Activated CD8-positive, alpha-beta T cell treated with anti-CD3 and anti-CD28 coated beads, Interleukin-2, amount 10 ng/mL, durations not matched to agents 7 days and 5 days (primary cell): ENCODE results near the gene RPS6KA4. TPM values are rescaled to one million over a fixed set of nuclear protein-coding genes. Genes with fewer than 3 reads are reported as not detected.
"Not testable (repeated sequence)": the region's sequence is repeated elsewhere in the genome, so short reads cannot be mapped to it uniquely, and the experiment has no call there.

ENCODE experiments used
- ATAC-seq: fragments of 150-1000 bp; cut with Tn5 transposase; one replicate; pipeline ENCODE4 v1.10.0; 2021; ENCODE audit warnings: moderate library complexity
- CTCF ChIA-PET: fragments of 350-600 bp; sonication (Branson Sonifier 250); formaldehyde crosslinking; loops from one replicate; lab custom pipeline; 2021; ENCODE audit warnings: antibody characterized with exemption; lab: Charles Lee
- POLR2A ChIA-PET: fragments of 350-600 bp; sonication (Branson Sonifier 250); formaldehyde crosslinking; loops from one replicate; lab custom pipeline; 2021; ENCODE audit warnings: antibody characterized with exemption; lab: Charles Lee
- DNase-seq: peaks from one replicate; pipeline ENCODE4 v3.0.0-alpha.2; 2020
- H3K27ac Mint-ChIP-seq: one replicate; pipeline ENCODE4 v1.8.0; 2021; ENCODE audit warnings: mild to moderate bottlenecking, mixed read lengths
- H3K27me3 Mint-ChIP-seq: one replicate; pipeline ENCODE4 v1.8.0; 2021; ENCODE audit warnings: low read depth, mixed read lengths
- H3K36me3 Mint-ChIP-seq: one replicate; pipeline ENCODE4 v1.8.0; 2021; ENCODE audit warnings: low read depth, mixed read lengths
- H3K4me1 Mint-ChIP-seq: one replicate; pipeline ENCODE4 v1.8.0; 2021; ENCODE audit warnings: low read depth, mixed read lengths
- H3K4me3 Mint-ChIP-seq: one replicate; pipeline ENCODE4 v1.8.0; 2021; ENCODE audit warnings: mild to moderate bottlenecking, mixed read lengths
- H3K9me3 Mint-ChIP-seq: one replicate; pipeline ENCODE4 v1.8.0; 2022; ENCODE audit warnings: mixed read lengths; ENCODE audit not compliant: insufficient read depth
- total RNA-seq, 2 experiments: library from RNA; stranded (reverse); gene quantifications; one replicate each; pipeline ENCODE4 v1.2.3, GENCODE V29; 2021

RPS6KA4 gene
- total RNA-seq = 10 to 100 TPM; 39.0 to 42.3 TPM

DNA sequence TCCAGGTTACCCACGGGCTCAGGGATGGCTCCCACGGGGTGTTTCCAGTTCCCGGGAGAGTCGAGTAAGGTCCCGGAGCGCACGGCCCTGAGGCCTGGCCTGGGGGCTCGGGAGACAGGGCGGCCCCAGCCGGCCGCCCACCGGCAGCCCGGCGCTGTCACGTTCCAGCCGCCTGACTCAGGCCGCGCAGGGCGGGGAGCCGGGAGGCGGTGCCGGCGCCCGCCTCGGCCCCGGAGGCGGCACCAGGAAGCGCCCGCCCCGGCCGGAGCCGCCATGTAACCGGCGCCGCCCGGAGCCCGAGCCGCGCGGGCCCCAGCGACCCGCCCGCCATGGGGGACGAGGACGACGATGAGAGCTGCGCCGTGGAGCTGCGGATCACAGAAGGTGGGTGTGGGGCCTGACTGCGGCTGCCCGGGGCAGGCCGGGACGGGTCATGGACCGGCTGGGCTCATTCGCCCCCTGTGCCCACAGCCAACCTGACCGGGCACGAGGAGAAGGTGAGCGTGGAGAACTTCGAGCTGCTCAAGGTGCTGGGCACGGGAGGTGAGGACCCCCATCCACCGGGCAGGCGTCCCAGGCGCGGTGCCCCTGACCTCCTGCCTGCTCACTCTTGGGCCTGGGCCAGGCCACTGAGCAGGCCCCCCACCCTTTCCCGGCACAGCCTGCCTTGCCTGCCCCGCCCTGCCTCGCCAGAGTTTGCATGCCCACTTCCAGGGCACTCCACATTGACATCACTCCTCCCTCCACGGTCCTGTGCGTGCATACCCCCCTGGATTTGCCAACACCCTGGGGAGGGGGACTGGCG, at the start of gene RPS6KA4:
Gene RPS6KA4 (plus strand): TSS at position 256 of the 805 bp plus-strand sequence. CDS start 74 bp downstream, at position 330.
- no peaks in the 10 kb centered on the region for H3K9me3 Mint-ChIP-seq

DNA sequence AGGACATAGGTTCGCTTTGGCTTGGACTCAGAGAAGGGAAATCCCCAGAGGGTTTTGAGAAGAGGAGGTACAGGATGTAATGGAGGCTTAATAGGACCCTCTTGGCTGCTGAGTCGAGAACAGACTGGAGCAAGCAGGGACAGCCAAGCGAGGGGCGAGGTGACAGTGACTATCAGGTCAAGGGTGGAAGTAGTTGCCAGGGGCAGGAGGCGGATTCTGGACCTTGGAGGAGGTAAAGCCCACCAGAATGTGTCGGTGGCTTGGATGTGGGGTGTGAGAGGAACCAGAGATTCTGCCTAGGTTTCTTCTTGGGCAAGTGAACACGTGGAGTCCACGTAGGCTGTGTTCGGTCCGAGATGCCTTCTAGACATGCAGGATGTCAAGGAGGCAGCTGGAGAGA, 46.0 kb upstream of the RPS6KA4 start:
- no peaks in the 10 kb centered on the region for H3K9me3 Mint-ChIP-seq
- H3K27me3 Mint-ChIP-seq = no peaks in the 10 kb centered on the region
- POLR2A ChIA-PET = no interaction called here
- CTCF ChIA-PET = interaction anchor here (1.2 to 1.3 kb wide), 2 partner anchors 9 to 19 kb away, joined by 3 to 6 read pairs; no protein-coding TSS in a partner anchor
- H3K27ac Mint-ChIP-seq = peak overlapping the region; percentile 60
- no peak for DNase-seq
- H3K4me1 Mint-ChIP-seq = peaks cover 38% of the 10 kb centered on the region
- ATAC-seq = no peak
- peaks cover 46% of the 10 kb centered on the region for H3K36me3 Mint-ChIP-seq
- no peak overlapping the region for H3K4me3 Mint-ChIP-seq

More for the DNA sequence above, at the start of gene RPS6KA4:
- Mint-ChIP-seq H3K36me3 (peaks cover 37% of the 10 kb centered on the region), H3K27me3 (no peaks in the 10 kb centered on the region), H3K27ac (peak within 1 kb of the TSS; percentile 79), H3K4me3 (peak within 1 kb of the TSS; percentile 82), H3K4me1 (peaks cover 51% of the 10 kb centered on the region)
- POLR2A ChIA-PET = interaction anchor here (1.1 kb wide), 1 partner anchor 153 kb away, joined by 3 read pairs; the partner anchor contains the start of gene FERMT3
- CTCF ChIA-PET = interaction anchor here (0.7 to 7.1 kb wide), 5 partner anchors 27 to 290 kb away, joined by 3 to 39 read pairs (median 9); no protein-coding TSS in a partner anchor
- DNase-seq (peak; percentile 51), ATAC-seq (peak; percentile 87)

DNA sequence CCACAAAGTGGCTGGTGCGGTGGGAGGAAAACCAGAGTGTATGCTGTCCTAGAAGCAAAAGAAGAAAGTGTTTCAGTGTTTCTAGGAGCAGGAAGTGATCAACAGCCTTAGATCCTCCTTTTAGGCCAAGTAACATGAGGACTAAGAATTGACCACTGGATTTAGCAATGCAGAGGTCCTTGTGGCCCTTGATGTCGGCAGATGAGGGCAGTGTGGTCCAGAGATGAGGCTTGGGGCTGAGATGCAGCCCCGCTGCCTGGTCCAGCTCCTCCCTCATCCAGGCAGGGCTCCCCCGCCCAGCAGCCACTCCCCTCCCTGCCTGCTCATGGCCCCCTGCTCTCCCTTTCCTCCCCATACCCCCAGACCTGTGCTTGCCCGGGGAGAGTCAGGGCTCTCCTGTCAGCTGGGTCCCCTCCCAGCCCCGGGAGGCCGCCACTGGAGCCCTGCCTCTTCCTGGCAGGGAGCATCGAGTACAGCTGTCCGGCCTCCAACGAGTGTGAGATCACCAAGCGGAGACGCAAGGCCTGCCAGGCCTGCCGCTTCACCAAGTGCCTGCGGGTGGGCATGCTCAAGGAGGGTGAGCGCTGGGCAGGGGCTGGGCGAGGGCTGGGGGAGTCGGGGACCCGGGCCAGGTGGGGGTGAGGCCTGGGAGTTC, 45.3 kb upstream of the RPS6KA4 start:
- no peak overlapping the region for H3K4me3 Mint-ChIP-seq
- ChIA-PET POLR2A (no interaction called here), CTCF (interaction anchor here (1.2 to 1.3 kb wide), 2 partner anchors 9 to 18 kb away, joined by 3 to 6 read pairs; no protein-coding TSS in a partner anchor)
- H3K27ac Mint-ChIP-seq = peak overlapping the region; percentile 60
- H3K9me3 Mint-ChIP-seq = no peaks in the 10 kb centered on the region
- ATAC-seq (no peak), DNase-seq (no peak)
- H3K4me1 Mint-ChIP-seq = peaks cover 43% of the 10 kb centered on the region
- H3K36me3 Mint-ChIP-seq = peaks cover 46% of the 10 kb centered on the region
- no peaks in the 10 kb centered on the region for H3K27me3 Mint-ChIP-seq

DNA sequence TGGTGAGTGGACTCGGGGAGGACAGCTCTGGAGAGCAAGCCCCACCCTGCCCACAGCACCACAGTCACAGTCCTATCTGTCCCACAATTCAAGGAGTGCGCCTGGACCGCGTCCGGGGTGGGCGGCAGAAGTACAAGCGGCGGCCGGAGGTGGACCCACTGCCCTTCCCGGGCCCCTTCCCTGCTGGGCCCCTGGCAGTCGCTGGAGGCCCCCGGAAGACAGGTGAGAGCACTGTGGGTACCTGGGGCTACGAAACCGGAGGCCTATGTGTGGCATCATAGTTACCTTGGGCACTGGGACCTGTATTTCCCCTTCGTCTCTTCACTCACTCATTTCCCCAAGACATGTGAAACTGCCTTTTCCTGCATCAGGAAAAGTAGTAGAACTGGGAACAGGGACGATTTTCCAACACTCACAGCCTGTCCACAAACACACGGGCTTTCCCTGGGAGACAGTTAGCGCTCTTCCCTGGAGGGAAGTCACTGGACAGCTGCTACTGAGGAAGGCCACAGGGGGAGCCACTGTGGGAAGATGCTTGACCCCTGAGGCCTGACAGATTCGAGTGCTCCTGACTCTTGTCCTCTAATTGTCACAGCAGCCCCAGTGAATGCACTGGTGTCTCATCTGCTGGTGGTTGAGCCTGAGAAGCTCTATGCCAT, 44.7 kb upstream of the RPS6KA4 start:
- ATAC-seq (no peak), DNase-seq (no peak)
- peaks cover 49% of the 10 kb centered on the region for H3K4me1 Mint-ChIP-seq
- ChIA-PET POLR2A (no interaction called here), CTCF (no interaction called here)
- H3K27ac Mint-ChIP-seq = no peak overlapping the region
- peaks cover 45% of the 10 kb centered on the region for H3K36me3 Mint-ChIP-seq
- H3K9me3 Mint-ChIP-seq = no peaks in the 10 kb centered on the region
- no peak overlapping the region for H3K4me3 Mint-ChIP-seq
- H3K27me3 Mint-ChIP-seq = no peaks in the 10 kb centered on the region

DNA sequence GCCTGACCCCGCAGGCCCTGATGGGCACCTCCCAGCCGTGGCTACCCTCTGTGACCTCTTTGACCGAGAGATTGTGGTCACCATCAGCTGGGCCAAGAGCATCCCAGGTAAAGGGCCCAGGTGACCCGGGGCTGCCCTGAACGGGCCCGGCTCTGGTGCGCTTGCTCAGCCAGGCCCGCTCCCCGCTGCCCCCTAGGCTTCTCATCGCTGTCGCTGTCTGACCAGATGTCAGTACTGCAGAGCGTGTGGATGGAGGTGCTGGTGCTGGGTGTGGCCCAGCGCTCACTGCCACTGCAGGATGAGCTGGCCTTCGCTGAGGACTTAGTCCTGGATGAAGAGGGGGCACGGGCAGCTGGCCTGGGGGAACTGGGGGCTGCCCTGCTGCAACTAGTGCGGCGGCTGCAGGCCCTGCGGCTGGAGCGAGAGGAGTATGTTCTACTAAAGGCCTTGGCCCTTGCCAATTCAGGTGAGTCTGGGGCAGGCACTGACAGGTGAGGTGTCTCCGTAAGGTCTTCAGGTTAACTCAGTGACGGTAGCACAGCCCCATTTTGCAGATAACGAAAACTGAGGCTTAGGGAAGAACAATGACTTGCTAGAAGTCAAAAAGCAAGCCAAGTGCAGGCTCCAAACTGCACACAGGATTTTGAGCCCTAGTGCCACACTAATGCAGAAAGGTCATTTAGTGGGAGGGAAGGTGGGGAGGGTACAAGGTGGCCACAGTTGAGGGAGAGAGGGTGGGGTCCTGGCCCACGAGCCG, 44.0 kb upstream of the RPS6KA4 start:
- ChIA-PET CTCF (no interaction called here), POLR2A (no interaction called here)
- H3K9me3 Mint-ChIP-seq = no peaks in the 10 kb centered on the region
- H3K36me3 Mint-ChIP-seq = peaks cover 43% of the 10 kb centered on the region
- ATAC-seq (no peak), DNase-seq (no peak)
- H3K27me3 Mint-ChIP-seq = no peaks in the 10 kb centered on the region
- no peak overlapping the region for H3K4me3 Mint-ChIP-seq
- H3K4me1 Mint-ChIP-seq = peaks cover 53% of the 10 kb centered on the region
- peak overlapping the region; percentile 12 for H3K27ac Mint-ChIP-seq

DNA sequence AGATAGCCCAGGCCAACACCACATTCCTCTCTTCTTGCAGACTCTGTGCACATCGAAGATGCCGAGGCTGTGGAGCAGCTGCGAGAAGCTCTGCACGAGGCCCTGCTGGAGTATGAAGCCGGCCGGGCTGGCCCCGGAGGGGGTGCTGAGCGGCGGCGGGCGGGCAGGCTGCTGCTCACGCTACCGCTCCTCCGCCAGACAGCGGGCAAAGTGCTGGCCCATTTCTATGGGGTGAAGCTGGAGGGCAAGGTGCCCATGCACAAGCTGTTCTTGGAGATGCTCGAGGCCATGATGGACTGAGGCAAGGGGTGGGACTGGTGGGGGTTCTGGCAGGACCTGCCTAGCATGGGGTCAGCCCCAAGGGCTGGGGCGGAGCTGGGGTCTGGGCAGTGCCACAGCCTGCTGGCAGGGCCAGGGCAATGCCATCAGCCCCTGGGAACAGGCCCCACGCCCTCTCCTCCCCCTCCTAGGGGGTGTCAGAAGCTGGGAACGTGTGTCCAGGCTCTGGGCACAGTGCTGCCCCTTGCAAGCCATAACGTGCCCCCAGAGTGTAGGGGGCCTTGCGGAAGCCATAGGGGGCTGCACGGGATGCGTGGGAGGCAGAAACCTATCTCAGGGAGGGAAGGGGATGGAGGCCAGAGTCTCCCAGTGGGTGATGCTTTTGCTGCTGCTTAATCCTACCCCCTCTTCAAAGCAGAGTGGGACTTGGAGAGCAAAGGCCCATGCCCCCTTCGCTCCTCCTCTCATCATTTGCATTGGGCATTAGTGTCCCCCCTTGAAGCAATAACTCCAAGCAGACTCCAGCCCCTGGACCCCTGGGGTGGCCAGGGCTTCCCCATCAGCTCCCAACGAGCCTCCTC, 43.1 kb upstream of the RPS6KA4 start:
- not testable (repeated sequence) for ATAC-seq, H3K9me3 Mint-ChIP-seq, DNase-seq, H3K27me3 Mint-ChIP-seq
- ChIA-PET POLR2A (interaction anchor here (2.5 to 3.9 kb wide), 5 partner anchors 10 to 109 kb away, joined by 18 to 44 read pairs (median 37); partner anchors contain the start of genes CCDC88B, ESRRA and FERMT3), CTCF (interaction anchor here (1.0 to 5.3 kb wide), 6 partner anchors 13 to 133 kb away, joined by 3 to 137 read pairs (median 14); partner anchors contain the start of genes ESRRA and FERMT3)
- H3K4me3 Mint-ChIP-seq = peak overlapping the region; percentile 89
- H3K36me3 Mint-ChIP-seq = peaks cover 45% of the 10 kb centered on the region
- H3K4me1 Mint-ChIP-seq = peaks cover 57% of the 10 kb centered on the region
- peak overlapping the region; percentile 100 for H3K27ac Mint-ChIP-seq

DNA sequence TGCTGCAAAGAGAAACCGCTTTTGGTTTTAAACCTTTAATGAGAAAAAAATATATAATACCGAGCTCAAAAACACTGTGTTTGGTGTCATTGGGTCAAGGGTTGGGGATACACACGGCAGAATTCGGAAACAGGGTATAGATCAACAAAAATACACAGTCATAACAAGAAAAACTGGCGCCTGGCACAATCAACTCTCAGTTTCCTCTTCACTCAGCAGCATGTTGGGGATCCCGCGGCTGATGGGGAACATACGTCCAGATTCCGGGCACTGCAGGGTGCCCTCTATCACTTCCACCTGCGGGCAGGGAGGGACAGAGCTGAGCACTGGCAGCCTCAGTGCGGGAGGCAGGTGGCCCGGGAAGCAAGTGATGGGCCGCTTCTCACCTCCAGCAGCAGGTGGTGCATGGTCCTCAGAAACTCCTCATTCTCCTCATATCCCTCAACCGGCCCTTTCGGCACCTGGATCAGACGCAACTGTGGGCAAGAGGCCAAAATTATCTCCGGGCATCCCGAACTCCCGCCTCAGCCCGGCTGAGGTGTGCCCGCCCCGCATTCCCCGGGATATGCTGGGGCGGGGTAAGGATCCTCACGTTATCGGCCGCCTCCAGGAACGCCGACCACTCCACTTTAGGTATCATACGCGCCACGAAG, 42.2 kb upstream of the RPS6KA4 start:
- DNase-seq = peak; percentile 59
- Mint-ChIP-seq H3K4me1 (peaks cover 55% of the 10 kb centered on the region), H3K27me3 (no peaks in the 10 kb centered on the region), H3K36me3 (peaks cover 47% of the 10 kb centered on the region), H3K27ac (peak overlapping the region; percentile 100), H3K9me3 (no peaks in the 10 kb centered on the region), H3K4me3 (peak overlapping the region; percentile 89)
- ATAC-seq = peak; percentile 7
- POLR2A ChIA-PET = interaction anchor here (0.7 to 3.9 kb wide), 18 partner anchors 11 to 509 kb away, joined by 3 to 44 read pairs (median 6); partner anchors contain the start of genes CCDC88B, ESRRA, FERMT3 and PPP1R14B
- CTCF ChIA-PET = interaction anchor here (0.7 to 5.3 kb wide), 23 partner anchors 8 to 801 kb away, joined by 3 to 137 read pairs (median 5); partner anchors contain the start of genes BAD, CCDC88B, ESRRA and FERMT3

DNA sequence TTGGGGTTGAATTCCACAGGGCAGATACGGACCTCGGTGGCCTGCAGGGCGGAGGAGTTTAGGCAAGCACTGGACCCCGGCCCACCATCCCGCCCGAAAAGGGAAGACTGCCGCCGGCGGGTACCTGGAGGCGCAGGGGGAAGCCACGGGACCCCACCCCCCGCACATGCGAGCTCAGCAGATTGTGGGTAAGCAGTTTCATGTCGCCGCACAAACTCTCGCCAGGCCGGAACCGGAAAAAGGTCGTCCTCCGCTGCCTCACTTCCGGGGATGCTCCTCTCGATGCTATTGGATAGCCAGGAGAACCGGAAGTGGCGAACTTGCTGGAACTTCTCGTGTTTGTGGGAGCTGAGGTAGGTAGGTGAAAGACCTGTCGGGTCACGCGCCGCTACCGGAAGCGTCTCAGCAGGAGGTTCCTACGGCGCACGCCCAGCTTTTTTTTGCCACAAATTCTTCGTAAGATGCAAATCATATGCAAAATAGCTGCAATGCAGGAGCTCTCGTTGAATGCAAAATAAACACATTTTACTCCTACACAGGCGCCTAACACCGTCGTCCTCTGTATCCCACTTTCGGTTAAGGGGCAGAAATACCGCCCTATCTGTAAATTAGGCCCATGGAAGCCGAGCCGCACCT, 41.5 kb upstream of the RPS6KA4 start, which contains the start of gene TRMT112:
Gene TRMT112 (minus strand): TSS at position 235 of the 636 bp plus-strand sequence. CDS start 33 bp downstream, at position 202.
- Mint-ChIP-seq H3K4me3 (peak within 1 kb of the TSS; percentile 89), H3K9me3 (no peaks in the 10 kb centered on the region), H3K27me3 (no peaks in the 10 kb centered on the region), H3K36me3 (peaks cover 48% of the 10 kb centered on the region), H3K27ac (peak within 1 kb of the TSS; percentile 100), H3K4me1 (peaks cover 54% of the 10 kb centered on the region)
- ATAC-seq = peak; percentile 76
- ChIA-PET CTCF (interaction anchor here (0.6 to 5.3 kb wide), 33 partner anchors 8 to 800 kb away, joined by 3 to 137 read pairs (median 4); partner anchors contain the start of genes BAD, CCDC88B, ESRRA and FERMT3), POLR2A (interaction anchor here (0.7 to 3.9 kb wide), 24 partner anchors 10 to 794 kb away, joined by 3 to 44 read pairs (median 4); partner anchors contain the start of genes BAD, CCDC88B, ESRRA and FERMT3)
- peak; percentile 99 for DNase-seq
